Smooth muscle cell (in vitro differentiated cells): Measurements from ENCODE around the gene TFCP2. TPM values are rescaled to one million over a fixed set of nuclear protein-coding genes. Genes with fewer than 3 reads are reported as not detected.

ENCODE experiments used
- DNase-seq: peaks from one replicate; lab custom pipeline; 2025; ENCODE audit not compliant: unreplicated experiment; lab: John Stamatoyannopoulos, UW
- H2AFZ ChIP-seq: fragments of 200-600 bp; sonication (generic); 2 replicates; pipeline ENCODE4 v1.6.0; 2016; ENCODE audit warnings: antibody characterized with exemption, low read depth, mild to moderate bottlenecking
- H3F3A ChIP-seq: fragments of 200-600 bp; sonication (generic); 2 replicates; pipeline ENCODE4 v1.6.0; 2017; ENCODE audit warnings: antibody characterized with exemption, low read depth
- H3K27ac ChIP-seq: fragments of 200-600 bp; sonication (generic); 2 replicates; pipeline ENCODE4 v1.5.1; 2016; ENCODE audit warnings: low read depth, mild to moderate bottlenecking
- H3K27me3 ChIP-seq: fragments of 200-600 bp; sonication (generic); 2 replicates; pipeline ENCODE4 v1.6.1; 2016; ENCODE audit warnings: low read depth, mild to moderate bottlenecking
- H3K36me3 ChIP-seq: fragments of 200-600 bp; sonication (generic); 2 replicates; pipeline ENCODE4 v1.5.1; 2016; ENCODE audit warnings: low read depth
- H3K4me1 ChIP-seq: fragments of 200-600 bp; sonication (generic); 2 replicates; pipeline ENCODE4 v1.5.1; 2016; ENCODE audit warnings: low read depth
- H3K4me2 ChIP-seq: fragments of 200-600 bp; sonication (generic); 2 replicates; pipeline ENCODE4 v1.6.0; 2016; ENCODE audit warnings: mild to moderate bottlenecking
- H3K4me3 ChIP-seq: fragments of 200-600 bp; sonication (generic); 2 replicates; pipeline ENCODE4 v1.5.1; 2016; ENCODE audit warnings: mild to moderate bottlenecking
- H3K79me2 ChIP-seq: fragments of 200-600 bp; sonication (generic); 2 replicates; pipeline ENCODE4 v1.6.0; 2016; ENCODE audit warnings: low read depth, mild to moderate bottlenecking
- H3K9ac ChIP-seq: fragments of 200-600 bp; sonication (generic); 2 replicates; pipeline ENCODE4 v1.6.0; 2016; ENCODE audit warnings: low read depth
- H3K9me3 ChIP-seq: fragments of 200-600 bp; sonication (generic); replicated peaks from 2 replicates; pipeline ENCODE4 v1.5.1; 2016; ENCODE audit warnings: low read depth
- H4K20me1 ChIP-seq: fragments of 200-600 bp; sonication (generic); 2 replicates; pipeline ENCODE4 v1.6.0; 2016; ENCODE audit warnings: low read depth
- CTCF ChIP-seq: fragments of 200-600 bp; sonication (generic); IDR thresholded peaks from 2 replicates; pipeline ENCODE4 v1.5.1; 2017; ENCODE audit warnings: borderline replicate concordance, mild to moderate bottlenecking, antibody characterized with exemption; ENCODE audit not compliant: insufficient read depth, poor library complexity, severe bottlenecking
- WGBS: methylation state at CpG from one replicate; pipeline ENCODE4 v1.1.7; 2016; ENCODE audit warnings: low lambda C conversion rate; 5-methylcytosine and 5-hydroxymethylcytosine counted together
- polyA plus RNA-seq: library from polyadenylated mRNA; unstranded; fragments of >200 nt; fragmentation: Nextera tagmentation; extraction: Ambion mirVana; gene quantifications from 2 replicates; pipeline ENCODE4 v1.2.1, GENCODE V29; 2016
- total RNA-seq: library from RNA; depleted of rRNA; stranded (reverse); fragments of >200 nt; gene quantifications from 2 replicates; pipeline ENCODE4 v1.2.3, GENCODE V29; 2014

Gene TFCP2
- total and polyA plus RNA-seq, 2 experiments from 2014 or later: 12.4 to 16.2 TPM

GRCh38 chr12:51197736-51198567 is 25.0 kb upstream of the TFCP2 start:
- no peak overlapping the region for H3K4me2 ChIP-seq
- H3K27ac ChIP-seq: no peak overlapping the region
- WGBS: 95% methylated on average over 38 of the region's 38 CpGs
- no peak overlapping the region for H3K9ac ChIP-seq
- no peaks in the 10 kb centered on the region for H3K4me1 ChIP-seq
- no peaks in the 10 kb centered on the region for H3K9me3 ChIP-seq
- no peak overlapping the region for H3K4me3 ChIP-seq
- H3K36me3 ChIP-seq: no peaks in the 10 kb centered on the region
- no peak for DNase-seq
- no peaks in the 10 kb centered on the region for H3K27me3 ChIP-seq
- TF ChIP-seq CTCF: no peak
- H3F3A ChIP-seq: no peaks in the 10 kb centered on the region
- H4K20me1 ChIP-seq: no peaks in the 10 kb centered on the region
- no peaks in the 10 kb centered on the region for H3K79me2 ChIP-seq
- no peak overlapping the region for H2AFZ ChIP-seq

DNA sequence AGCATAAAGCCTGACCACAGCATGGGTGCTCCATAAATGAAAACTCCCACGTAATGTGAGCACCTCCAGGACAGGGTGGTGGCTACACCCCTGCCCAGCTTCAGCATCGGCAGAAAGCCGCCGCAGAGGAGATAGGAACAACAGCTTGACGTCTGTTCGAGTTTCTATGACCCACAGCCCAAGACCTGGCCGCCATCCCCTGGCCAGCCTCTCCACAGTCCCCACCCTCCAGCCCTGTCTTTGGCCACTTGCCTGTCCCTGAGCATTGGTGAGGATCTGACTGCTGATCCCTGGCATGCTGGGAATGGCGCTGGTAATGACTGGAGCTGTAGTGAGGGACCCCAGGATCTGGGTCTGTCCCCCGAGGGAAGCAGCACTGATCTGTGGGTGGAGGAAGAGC is 23.6 kb upstream of the TFCP2 start:
- 97% methylated on average over 9 of the region's 9 CpGs for WGBS
- no peak for TF ChIP-seq CTCF
- no peaks in the 10 kb centered on the region for H3K79me2 ChIP-seq
- DNase-seq: no peak
- H4K20me1 ChIP-seq: no peaks in the 10 kb centered on the region
- no peak overlapping the region for H3K4me3 ChIP-seq
- no peak overlapping the region for H2AFZ ChIP-seq
- no peaks in the 10 kb centered on the region for H3K4me1 ChIP-seq
- H3K36me3 ChIP-seq: no peaks in the 10 kb centered on the region
- H3K4me2 ChIP-seq: no peak overlapping the region
- H3K9ac ChIP-seq: no peak overlapping the region
- no peaks in the 10 kb centered on the region for H3K9me3 ChIP-seq
- H3K27ac ChIP-seq: no peak overlapping the region
- H3K27me3 ChIP-seq: no peaks in the 10 kb centered on the region
- H3F3A ChIP-seq: no peaks in the 10 kb centered on the region

GRCh38 chr12:51195841-51196240 is 22.9 kb upstream of the TFCP2 start:
- H3K27me3 ChIP-seq: no peaks in the 10 kb centered on the region
- H4K20me1 ChIP-seq: no peaks in the 10 kb centered on the region
- no peaks in the 10 kb centered on the region for H3K9me3 ChIP-seq
- H3F3A ChIP-seq: no peaks in the 10 kb centered on the region
- H3K27ac ChIP-seq: no peak overlapping the region
- H3K4me3 ChIP-seq: no peak overlapping the region
- DNase-seq: no peak
- no peaks in the 10 kb centered on the region for H3K79me2 ChIP-seq
- no peak overlapping the region for H3K9ac ChIP-seq
- no peaks in the 10 kb centered on the region for H3K4me1 ChIP-seq
- no peak for TF ChIP-seq CTCF
- H3K36me3 ChIP-seq: no peaks in the 10 kb centered on the region
- 100% methylated on average over 7 of the region's 7 CpGs for WGBS
- no peak overlapping the region for H3K4me2 ChIP-seq
- no peak overlapping the region for H2AFZ ChIP-seq

- DNase-seq: no peak
- no peaks in the 10 kb centered on the region for H3K9me3 ChIP-seq
- 95% methylated on average over 5 of the region's 5 CpGs for WGBS
- no peaks in the 10 kb centered on the region for H3K36me3 ChIP-seq
- H3K4me2 ChIP-seq: no peak overlapping the region
- no peaks in the 10 kb centered on the region for H3K79me2 ChIP-seq
- H3K4me1 ChIP-seq: peaks cover 4% of the 10 kb centered on the region
- H3K27me3 ChIP-seq: no peaks in the 10 kb centered on the region
- H3K4me3 ChIP-seq: no peak overlapping the region
- no peak overlapping the region for H3K27ac ChIP-seq
- no peak for TF ChIP-seq CTCF
- no peak overlapping the region for H2AFZ ChIP-seq
- no peak overlapping the region for H3K9ac ChIP-seq
- H4K20me1 ChIP-seq: no peaks in the 10 kb centered on the region
- no peaks in the 10 kb centered on the region for H3F3A ChIP-seq
Observed at GRCh38 chr12:51192284-51192671, 19.3 kb upstream of the TFCP2 start.
